PC-9 (cell line): ENCODE results near the gene AFAP1. TPM values are rescaled to one million over a fixed set of nuclear protein-coding genes. Genes with fewer than 3 reads are reported as not detected.

Experiments used
- BruUV-seq: library from RNA; stranded (reverse); fragments of 400-500 nt; replicated peaks from 2 replicates; lab custom pipeline; 2021; lab: Mats Ljungman, UMichigan
- CTCF ChIA-PET: fragments of 300-600 bp; sonication (Branson Sonifier 250); formaldehyde crosslinking; loops from one replicate; lab custom pipeline; 2022; ENCODE audit warnings: antibody characterized with exemption; lab: Charles Lee
- POLR2A ChIA-PET: fragments of 300-600 bp; sonication (Branson Sonifier 250); formaldehyde crosslinking; loops from one replicate; lab custom pipeline; 2022; ENCODE audit warnings: antibody characterized with exemption; ENCODE audit not compliant: unreplicated experiment; lab: Charles Lee
- DNase-seq, 2 experiments: peaks; one replicate each; pipeline versions ENCODE4 v3.0.0 to v3.0.0-alpha.2; 2015 to 2022; ENCODE audit warnings: mixed read lengths in 1 of 2
- H2AFZ ChIP-seq: fragments of 200-600 bp; sonication (generic); 2 replicates; pipeline ENCODE4 v1.8.1; 2017; ENCODE audit warnings: antibody characterized with exemption
- H3F3A ChIP-seq: fragments of 200-600 bp; sonication (generic); 2 replicates; pipeline ENCODE4 v1.8.1; 2017; ENCODE audit warnings: antibody characterized with exemption, mild to moderate bottlenecking, low read depth; ENCODE audit not compliant: insufficient read depth
- H3K27ac ChIP-seq: fragments of 200-600 bp; sonication (generic); 2 replicates; pipeline ENCODE4 v1.6.1; 2016; ENCODE audit warnings: mixed run types
- H3K27me3 ChIP-seq: fragments of 200-600 bp; sonication (generic); 2 replicates; pipeline ENCODE4 v1.6.1; 2016; ENCODE audit warnings: low read depth, mixed run types; ENCODE audit not compliant: insufficient read depth
- H3K36me3 ChIP-seq: fragments of 200-600 bp; sonication (generic); 2 replicates; pipeline ENCODE4 v1.6.1; 2016; ENCODE audit warnings: low read depth, mixed run types
- H3K4me1 ChIP-seq: fragments of 200-600 bp; sonication (generic); replicated peaks from 2 replicates; pipeline ENCODE4 v1.6.1; 2016; ENCODE audit warnings: mixed run types; ENCODE audit not compliant: insufficient read depth
- H3K4me2 ChIP-seq: fragments of 200-600 bp; sonication (generic); 2 replicates; pipeline ENCODE4 v1.6.1; 2017; ENCODE audit warnings: mixed run types
- H3K4me3 ChIP-seq: fragments of 200-600 bp; sonication (generic); 2 replicates; pipeline ENCODE4 v1.6.1; 2016; ENCODE audit warnings: mixed run types
- H3K79me2 ChIP-seq: fragments of 200-600 bp; sonication (generic); 2 replicates; pipeline ENCODE4 v1.6.1; 2017; ENCODE audit warnings: low read depth, mixed run types
- H3K9me2 ChIP-seq: fragments of 200-600 bp; sonication (generic); 2 replicates; pipeline ENCODE4 v1.8.1; 2017; ENCODE audit warnings: mild to moderate bottlenecking; ENCODE audit not compliant: insufficient read depth
- H3K9me3 ChIP-seq: fragments of 200-600 bp; sonication (generic); 2 replicates; pipeline ENCODE4 v1.8.1; 2016; ENCODE audit warnings: low read depth; ENCODE audit not compliant: insufficient read depth
- H4K20me1 ChIP-seq: fragments of 200-600 bp; sonication (generic); 2 replicates; pipeline ENCODE4 v1.8.1; 2017; ENCODE audit not compliant: insufficient read depth
- CTCF ChIP-seq: fragments of 200-600 bp; sonication (generic); conservative IDR thresholded peaks from 2 replicates; pipeline ENCODE4 v1.6.1; 2017; ENCODE audit warnings: mixed run types, antibody characterized with exemption, mild to moderate bottlenecking, moderate library complexity
- EZH2 ChIP-seq: fragments of 200-600 bp; sonication (generic); IDR thresholded peaks from 2 replicates; pipeline ENCODE4 v1.8.0; 2017; ENCODE audit warnings: antibody characterized with exemption, low read depth
- intact Hi-C: fragments of 100-400 bp; cut with micrococcal nuclease; formaldehyde crosslinking; loops from one replicate; pipeline ENCODE4 v1.10.0; 2022; ENCODE audit not compliant: unreplicated experiment
- total RNA-seq: library from RNA; stranded (reverse); gene quantifications from 2 replicates; pipeline ENCODE4 v1.2.3, GENCODE V29; 2021

Gene AFAP1
- total RNA-seq, 1 experiment from 2014 or later = 69.6 TPM

GRCh38 chr4:7779432-7779768 is 160.3 kb downstream of the AFAP1 start:
- H2AFZ ChIP-seq = no peak overlapping the region
- no TSS peak for BruUV-seq
- H3K27ac ChIP-seq = no peak overlapping the region
- no peak overlapping the region for H3K4me3 ChIP-seq
- no peaks in the 10 kb centered on the region for H3K4me1 ChIP-seq
- peak in 1 of 2 experiments; percentile 28 for DNase-seq
- CTCF ChIA-PET = no interaction called here
- H3K4me2 ChIP-seq = no peak overlapping the region
- no peaks in the 10 kb centered on the region for H3K27me3 ChIP-seq
- H3K9me3 ChIP-seq = no peaks in the 10 kb centered on the region
- H3K36me3 ChIP-seq = peaks cover 53% of the 10 kb centered on the region
- peaks cover 5% of the 10 kb centered on the region; the same call in 1 of the 2 replicates for H3K79me2 ChIP-seq
- TF ChIP-seq EZH2 (no peak), CTCF (no peak)
- H4K20me1 ChIP-seq = peaks cover 49% of the 10 kb centered on the region
- H3K9me2 ChIP-seq = no peaks in the 10 kb centered on the region
- intact Hi-C loops = no loop called here
- peaks cover 69% of the 10 kb centered on the region for H3F3A ChIP-seq
- POLR2A ChIA-PET = no interaction called here

- no peaks in the 10 kb centered on the region for H3K27me3 ChIP-seq
- peaks cover 55% of the 10 kb centered on the region for H4K20me1 ChIP-seq
- TF ChIP-seq EZH2 (no peak), CTCF (no peak)
- POLR2A ChIA-PET = no interaction called here
- no TSS peak for BruUV-seq
- peaks cover 73% of the 10 kb centered on the region for H3F3A ChIP-seq
- CTCF ChIA-PET = no interaction called here
- DNase-seq = peak in 1 of 2 experiments; percentile 28
- peaks cover 5% of the 10 kb centered on the region; the same call in 1 of the 2 replicates for H3K79me2 ChIP-seq
- H2AFZ ChIP-seq = no peak overlapping the region
- peaks cover 53% of the 10 kb centered on the region for H3K36me3 ChIP-seq
- no peaks in the 10 kb centered on the region for H3K4me1 ChIP-seq
- intact Hi-C loops = no loop called here
- H3K9me3 ChIP-seq = no peaks in the 10 kb centered on the region
- no peaks in the 10 kb centered on the region for H3K9me2 ChIP-seq
- H3K27ac ChIP-seq = no peak overlapping the region
- no peak overlapping the region for H3K4me2 ChIP-seq
- H3K4me3 ChIP-seq = no peak overlapping the region
Observed at GRCh38 chr4:7778510-7779431, 160.9 kb downstream of the AFAP1 start.

- peaks cover 55% of the 10 kb centered on the region for H4K20me1 ChIP-seq
- H3F3A ChIP-seq = peaks cover 80% of the 10 kb centered on the region
- H3K27ac ChIP-seq = no peak overlapping the region
- ChIA-PET CTCF (no interaction called here), POLR2A (no interaction called here)
- intact Hi-C loops = no loop called here
- no peaks in the 10 kb centered on the region for H3K9me3 ChIP-seq
- no peak overlapping the region for H2AFZ ChIP-seq
- no TSS peak for BruUV-seq
- no peaks in the 10 kb centered on the region for H3K27me3 ChIP-seq
- no peaks in the 10 kb centered on the region for H3K4me1 ChIP-seq
- H3K79me2 ChIP-seq = peaks cover 5% of the 10 kb centered on the region; the same call in 1 of the 2 replicates
- DNase-seq = peak in 1 of 2 experiments; percentile 19
- H3K36me3 ChIP-seq = peaks cover 53% of the 10 kb centered on the region
- no peak for TF ChIP-seq CTCF
- no peak for TF ChIP-seq EZH2
- H3K4me2 ChIP-seq = no peak overlapping the region
- no peaks in the 10 kb centered on the region for H3K9me2 ChIP-seq
- no peak overlapping the region for H3K4me3 ChIP-seq
Observed at GRCh38 chr4:7777871-7778509, 161.7 kb downstream of the AFAP1 start.
